GM12865 (cell line): ENCODE measurements around the gene ERG.
A peak's percentile ranks its signal among the peaks of the same experiment; 100 is the strongest.

Source experiments
- DNase-seq: peaks from one replicate; pipeline ENCODE4 v3.0.0; 2010; ENCODE audit warnings: low read depth
- H3K4me3 ChIP-seq: 2 replicates; pipeline ENCODE4 v1.5.1; 2011; ENCODE audit warnings: mild to moderate bottlenecking, low read depth, low read length, control low read depth
- CTCF ChIP-seq: IDR thresholded peaks from 2 replicates; pipeline ENCODE4 v1.5.1; 2011; ENCODE audit warnings: low read length, control low read depth, low read depth, inconsistent platforms; ENCODE audit not compliant: insufficient read depth; ENCODE audit errors: missing control alignments

Gene ERG

GRCh38 chr21:38511198-38511597 is 12.9 kb upstream of the ERG start:
- no peak overlapping the region for H3K4me3 ChIP-seq
- DNase-seq: no peak
- TF ChIP-seq CTCF: no peak

GRCh38 chr21:38507374-38507942 is 9.2 kb upstream of the ERG start:
- DNase-seq: no peak
- TF ChIP-seq CTCF: no peak
- H3K4me3 ChIP-seq: no peak overlapping the region

- DNase-seq: no peak
- TF ChIP-seq CTCF: no peak
- H3K4me3 ChIP-seq: no peak overlapping the region
Measured at GRCh38 chr21:38506661-38507281, 8.5 kb upstream of the ERG start.

GRCh38 chr21:38505654-38506523 is 7.6 kb upstream of the ERG start:
- no peak overlapping the region for H3K4me3 ChIP-seq
- DNase-seq: peak; percentile 46
- peak; percentile 51 for TF ChIP-seq CTCF

GRCh38 chr21:38504066-38504465 is 5.8 kb upstream of the ERG start:
- no peak for DNase-seq
- H3K4me3 ChIP-seq: no peak overlapping the region
- no peak for TF ChIP-seq CTCF

- no peak for TF ChIP-seq CTCF
- no peak for DNase-seq
- no peak overlapping the region for H3K4me3 ChIP-seq
Measured at GRCh38 chr21:38503583-38503982, 5.3 kb upstream of the ERG start.
